Tibial nerve (tissue), 4 donors: ENCODE measurements around the gene MS4A12. TPM values are rescaled to one million over a fixed set of nuclear protein-coding genes. Genes with fewer than 3 reads are reported as not detected.
A peak's percentile ranks its signal among the peaks of the same experiment; 100 is the strongest.

Source experiments
- DNase-seq, 2 donors: peaks; one replicate each; pipeline ENCODE4 v3.0.0-alpha.2; 2019; ENCODE audit warnings: low spot score in 2 of 2
- H3K27ac ChIP-seq, 4 donors: fragments of 200-600 bp; sonication (generic) in 3 of 4; one replicate each; pipeline ENCODE4 v1.5.1; 2017 to 2019; ENCODE audit warnings: mild to moderate bottlenecking in 1 of 4
- H3K27me3 ChIP-seq, 2 donors: fragments of 200-600 bp; sonication (generic) in 1 of 2; one replicate each; pipeline versions ENCODE4 v1.5.1 to v1.6.0; 2017 to 2019
- H3K36me3 ChIP-seq, 3 donors: fragments of 200-600 bp; sonication (generic); one replicate each; pipeline ENCODE4 v1.5.1; 2018 to 2019
- H3K4me1 ChIP-seq, 4 donors: fragments of 200-600 bp; sonication (generic) in 3 of 4; one replicate each; pipeline ENCODE4 v1.5.1; 2017 to 2019
- H3K4me3 ChIP-seq, 4 donors: fragments of 200-600 bp; sonication (generic) in 3 of 4; one replicate each; pipeline ENCODE4 v1.5.1; 2017 to 2019; ENCODE audit warnings: mild to moderate bottlenecking in 1 of 4, moderate library complexity in 1 of 4
- H3K9me3 ChIP-seq, 4 donors: fragments of 200-600 bp; sonication (generic) in 3 of 4; one replicate each; pipeline ENCODE4 v1.5.1; 2017 to 2019
- EP300 ChIP-seq, 2 donors: sonication (generic); formaldehyde crosslinking; IDR thresholded peaks; one replicate each; pipeline ENCODE4 v1.6.1; 2017; ENCODE audit warnings: antibody characterized with exemption in 2 of 2, mild to moderate bottlenecking in 1 of 2
- POLR2A ChIP-seq, 2 donors: fragments of 450-650 bp; IDR thresholded peaks; one replicate each; pipeline ENCODE4 v1.6.1; 2017; ENCODE audit warnings: antibody characterized with exemption in 2 of 2, mild to moderate bottlenecking in 2 of 2, moderate library complexity in 2 of 2
- WGBS, 2 donors: methylation state at CpG; one replicate each; pipeline ENCODE4 v1.1.5; 2018; 5-methylcytosine and 5-hydroxymethylcytosine counted together
- total RNA-seq, 4 donors: library from RNA; depleted of rRNA; stranded (reverse); fragments of >200 nt; gene quantifications; one replicate each; pipeline ENCODE4 v1.1.0, GENCODE V29; 2016
- TF ChIP-seq, protein P1 (sequence below), 5 experiments: fragments of 200-600 bp in 3 of 5; fragments of 450-650 bp in 2 of 5; sonication (generic) in 3 of 5; IDR thresholded peaks; one replicate each; pipeline ENCODE4 v1.5.1; 2016 to 2019; ENCODE audit warnings: antibody characterized with exemption in 5 of 5, mild to moderate bottlenecking in 3 of 5, moderate library complexity in 2 of 5

The MS4A12 gene
- total RNA-seq, 4 donors from 2014 or later: not detected

DNA sequence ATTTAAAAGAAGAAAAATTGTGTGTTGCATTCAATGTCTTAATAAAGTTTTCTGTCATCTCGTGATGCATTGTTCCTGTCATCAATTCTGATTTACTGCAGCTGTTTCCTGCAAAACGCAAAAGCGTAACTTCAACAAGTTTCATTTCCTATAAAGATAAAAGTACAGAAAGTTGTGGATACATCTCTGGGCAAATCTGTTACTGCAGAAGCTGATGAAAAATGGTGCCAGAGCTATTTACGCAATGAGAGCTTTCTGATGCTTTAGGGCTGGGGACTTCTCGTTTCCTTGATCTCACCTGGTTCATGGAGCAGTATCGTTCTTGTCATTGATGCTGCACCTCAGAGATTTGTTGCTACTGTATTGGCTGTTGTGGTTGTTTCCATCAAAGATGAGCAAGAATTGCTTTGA is 15.5 kb upstream of the MS4A12 start:
- Histone ChIP-seq H3K36me3 (no peaks in the 10 kb centered on the region), H3K4me3 (no peak overlapping the region), H3K4me1 (no peaks in the 10 kb centered on the region), H3K27me3 (no peaks in the 10 kb centered on the region), H3K9me3 (peaks cover 0 to 8% (median 0%) of the 10 kb centered on the region in 4 donors), H3K27ac (no peak overlapping the region)
- DNase-seq: peak in 1 of 2 donors; percentile 14
- no peak for TF ChIP-seq POLR2A (IDR thresholded peaks at IDR 0.05)
- peak; percentile 73 to 86 for TF ChIP-seq EP300 (IDR thresholded peaks at IDR 0.05)
- TF ChIP-seq, protein P1, sequence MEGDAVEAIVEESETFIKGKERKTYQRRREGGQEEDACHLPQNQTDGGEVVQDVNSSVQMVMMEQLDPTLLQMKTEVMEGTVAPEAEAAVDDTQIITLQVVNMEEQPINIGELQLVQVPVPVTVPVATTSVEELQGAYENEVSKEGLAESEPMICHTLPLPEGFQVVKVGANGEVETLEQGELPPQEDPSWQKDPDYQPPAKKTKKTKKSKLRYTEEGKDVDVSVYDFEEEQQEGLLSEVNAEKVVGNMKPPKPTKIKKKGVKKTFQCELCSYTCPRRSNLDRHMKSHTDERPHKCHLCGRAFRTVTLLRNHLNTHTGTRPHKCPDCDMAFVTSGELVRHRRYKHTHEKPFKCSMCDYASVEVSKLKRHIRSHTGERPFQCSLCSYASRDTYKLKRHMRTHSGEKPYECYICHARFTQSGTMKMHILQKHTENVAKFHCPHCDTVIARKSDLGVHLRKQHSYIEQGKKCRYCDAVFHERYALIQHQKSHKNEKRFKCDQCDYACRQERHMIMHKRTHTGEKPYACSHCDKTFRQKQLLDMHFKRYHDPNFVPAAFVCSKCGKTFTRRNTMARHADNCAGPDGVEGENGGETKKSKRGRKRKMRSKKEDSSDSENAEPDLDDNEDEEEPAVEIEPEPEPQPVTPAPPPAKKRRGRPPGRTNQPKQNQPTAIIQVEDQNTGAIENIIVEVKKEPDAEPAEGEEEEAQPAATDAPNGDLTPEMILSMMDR (IDR thresholded peaks at IDR 0.05): no peak
- WGBS, 2 donors: 72 to 85% methylated on average over 6 of the region's 6 CpGs

DNA sequence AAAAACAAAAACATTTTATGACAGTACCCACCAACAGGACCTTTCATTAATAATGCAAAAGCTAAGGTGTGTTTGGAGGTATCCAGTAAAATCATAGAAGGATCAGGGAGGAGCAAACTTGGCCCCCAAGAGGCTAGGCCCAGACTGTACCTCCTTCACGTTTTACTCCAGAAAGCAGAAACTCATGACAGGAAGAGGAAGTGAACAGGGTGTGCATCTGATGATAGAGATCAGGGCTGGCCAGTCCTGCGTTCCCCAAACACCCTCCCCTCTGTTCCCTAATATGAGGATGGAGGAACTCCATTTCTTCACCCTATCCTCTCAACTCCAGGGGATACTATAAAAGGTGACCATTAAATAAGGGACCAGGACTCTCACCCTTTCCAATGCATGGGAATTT is 10.2 kb upstream of the MS4A12 start:
- 60 to 61% methylated on average over 2 of the region's 2 CpGs for WGBS, 2 donors
- no peak overlapping the region for H3K4me3 ChIP-seq
- no peaks in the 10 kb centered on the region for H3K36me3 ChIP-seq
- peak in 1 of 2 donors; percentile 10 for DNase-seq
- no peaks in the 10 kb centered on the region for H3K4me1 ChIP-seq
- no peak overlapping the region for H3K27ac ChIP-seq
- no peaks in the 10 kb centered on the region for H3K27me3 ChIP-seq
- H3K9me3 ChIP-seq: no peaks in the 10 kb centered on the region
- no peak for TF ChIP-seq EP300 (IDR thresholded peaks at IDR 0.05)
- TF ChIP-seq, protein P1 (IDR thresholded peaks at IDR 0.05): no peak
- TF ChIP-seq POLR2A (IDR thresholded peaks at IDR 0.05): no peak

DNA sequence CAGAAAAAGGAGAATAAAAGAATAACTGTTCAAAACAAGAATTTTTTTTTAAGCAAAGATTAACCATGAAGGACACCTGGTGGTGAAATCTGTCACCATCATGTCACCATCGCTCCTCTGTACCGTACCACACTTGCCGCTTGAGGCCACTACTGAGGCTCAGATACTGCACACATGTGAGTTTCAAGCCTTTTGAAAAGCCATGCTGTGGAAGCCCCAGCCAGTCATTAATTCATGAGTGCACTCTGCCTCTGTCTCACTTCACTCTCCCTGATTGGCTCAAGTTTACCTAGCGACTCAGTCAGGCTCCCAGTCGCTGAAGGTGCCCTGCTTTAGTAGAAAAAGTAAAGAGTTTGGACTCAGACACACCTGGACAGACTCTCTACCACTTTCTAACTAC is 6.6 kb upstream of the MS4A12 start:
- Histone ChIP-seq H3K4me1 (no peaks in the 10 kb centered on the region), H3K36me3 (no peaks in the 10 kb centered on the region), H3K27me3 (no peaks in the 10 kb centered on the region), H3K27ac (no peak overlapping the region), H3K9me3 (no peaks in the 10 kb centered on the region), H3K4me3 (no peak overlapping the region)
- TF ChIP-seq, protein P1 (IDR thresholded peaks at IDR 0.05): peak in 1 of 5 experiments; percentile 47
- no peak for TF ChIP-seq EP300 (IDR thresholded peaks at IDR 0.05)
- 74 to 76% methylated on average over 5 of the region's 5 CpGs for WGBS, 2 donors
- peak in 1 of 2 donors; percentile 8 for DNase-seq

DNA sequence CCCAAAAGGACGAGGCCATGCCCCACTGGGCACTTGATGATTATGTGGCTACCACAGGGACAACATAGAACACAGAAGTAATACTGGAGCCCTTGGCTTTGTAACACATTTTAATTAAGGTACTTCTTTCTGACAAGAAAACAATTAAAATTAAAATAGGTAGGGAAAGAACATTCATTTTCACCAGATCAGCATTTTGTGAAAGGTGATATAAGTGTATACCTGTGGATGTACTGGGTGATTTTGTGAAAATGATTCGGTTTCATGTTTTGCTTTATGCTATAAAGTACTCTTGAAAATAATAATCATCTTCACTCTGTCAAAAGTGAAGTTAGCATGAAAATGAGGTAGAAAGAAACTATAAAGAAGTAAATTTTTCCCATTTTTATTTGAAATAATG is 876 bp downstream of the MS4A12 start:
- Histone ChIP-seq H3K4me1 (no peaks in the 10 kb centered on the region), H3K4me3 (no peak overlapping the region), H3K27me3 (no peaks in the 10 kb centered on the region), H3K9me3 (no peaks in the 10 kb centered on the region), H3K36me3 (no peaks in the 10 kb centered on the region), H3K27ac (no peak overlapping the region)
- WGBS, 2 donors: 84 to 92% methylated on average over 2 of the region's 2 CpGs
- DNase-seq: no peak
- TF ChIP-seq EP300 (IDR thresholded peaks at IDR 0.05) (no peak), POLR2A (IDR thresholded peaks at IDR 0.05) (no peak)
- TF ChIP-seq, protein P1 (IDR thresholded peaks at IDR 0.05): no peak

DNA sequence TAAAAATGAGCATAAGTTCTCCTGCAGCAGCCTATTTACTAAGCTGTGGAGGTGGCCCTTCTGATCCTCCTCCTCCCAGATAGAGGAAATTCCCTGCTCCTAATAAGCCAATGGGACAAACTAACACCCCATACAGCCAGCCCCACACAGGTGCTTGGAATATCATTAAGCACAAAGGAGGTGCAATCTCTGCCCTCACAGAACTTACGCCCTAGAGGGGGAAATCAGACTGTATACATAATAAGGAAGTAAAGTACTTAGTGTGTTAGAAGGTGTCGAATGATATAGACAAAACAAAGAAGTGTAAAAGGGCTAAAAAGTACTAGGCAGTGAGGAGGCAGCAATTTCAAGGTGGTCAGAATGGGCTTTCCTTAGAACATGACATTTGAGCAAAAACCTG is 5.8 kb downstream of the MS4A12 start:
- no peaks in the 10 kb centered on the region for H3K9me3 ChIP-seq
- no peaks in the 10 kb centered on the region for H3K27me3 ChIP-seq
- TF ChIP-seq EP300 (IDR thresholded peaks at IDR 0.05): no peak
- TF ChIP-seq, protein P1 (IDR thresholded peaks at IDR 0.05): no peak
- TF ChIP-seq POLR2A (IDR thresholded peaks at IDR 0.05): no peak
- peaks cover 0 to 4% (median 0%) of the 10 kb centered on the region in 4 donors for H3K4me1 ChIP-seq
- no peak overlapping the region for H3K4me3 ChIP-seq
- H3K27ac ChIP-seq: peak overlapping the region in 1 of 4 donors; percentile 8
- no peaks in the 10 kb centered on the region for H3K36me3 ChIP-seq
- WGBS, 2 donors: 65 to 87% methylated on average over 2 of the region's 2 CpGs
- DNase-seq: no peak
